Measurements from ENCODE around the gene DMRT3. TPM values are rescaled to one million over a fixed set of nuclear protein-coding genes. Genes with fewer than 3 reads are reported as not detected.

DMRT3 gene
- total and polyA plus RNA-seq, 8 donors, result not detected

- H3K36me3 ChIP-seq, result no peaks in the 10 kb centered on the region
- ATAC-seq (no peak), DNase-seq (no peak)
- no peak for TF ChIP-seq CTCF (IDR thresholded peaks at IDR 0.05)
- no peak overlapping the region for H3K4me3 ChIP-seq
- no peak overlapping the region for H3K27ac ChIP-seq
- H3K27me3 ChIP-seq, result peaks cover 97 to 100% of the 10 kb centered on the region in 2 donors
- H3K4me1 ChIP-seq, result peaks cover 0 to 16% of the 10 kb centered on the region in 2 donors
- intact Hi-C loops (cut with DNase I), result no loop called here
- no peaks in the 10 kb centered on the region for H3K9me3 ChIP-seq
Observed at GRCh38 chr9:977838-978830, 1.7 kb downstream of the DMRT3 start.

- H3K36me3 ChIP-seq, result no peaks in the 10 kb centered on the region
- peaks cover 0 to 12% of the 10 kb centered on the region in 2 donors for H3K4me1 ChIP-seq
- no peak for TF ChIP-seq CTCF (IDR thresholded peaks at IDR 0.05)
- DNase-seq (no peak), ATAC-seq (no peak)
- no peak overlapping the region for H3K27ac ChIP-seq
- peaks cover 96 to 100% of the 10 kb centered on the region in 2 donors for H3K27me3 ChIP-seq
- no peaks in the 10 kb centered on the region for H3K9me3 ChIP-seq
- intact Hi-C loops (cut with DNase I), result no loop called here
- no peak overlapping the region for H3K4me3 ChIP-seq
Observed at GRCh38 chr9:979983-980382, 3.5 kb downstream of the DMRT3 start.

- TF ChIP-seq CTCF (IDR thresholded peaks at IDR 0.05), result no peak
Observed at GRCh38 chr9:980640-981039, 4.2 kb downstream of the DMRT3 start.

GRCh38 chr9:981491-981898, 5.0 kb downstream of the DMRT3 start:
- H3K27me3 ChIP-seq, result peaks cover 90 to 100% of the 10 kb centered on the region in 2 donors
- H3K36me3 ChIP-seq, result no peaks in the 10 kb centered on the region
- ATAC-seq (no peak), DNase-seq (no peak)
- no peak for TF ChIP-seq CTCF (IDR thresholded peaks at IDR 0.05)
- H3K9me3 ChIP-seq, result no peaks in the 10 kb centered on the region
- H3K4me3 ChIP-seq, result no peak overlapping the region
- intact Hi-C loops (cut with DNase I), result no loop called here
- H3K4me1 ChIP-seq, result peaks cover 0 to 6% of the 10 kb centered on the region in 2 donors
- H3K27ac ChIP-seq, result no peak overlapping the region

More at GRCh38 chr9:980640-981039, 4.2 kb downstream of the DMRT3 start:
- H3K4me1 ChIP-seq, result peaks cover 0 to 12% of the 10 kb centered on the region in 2 donors
- H3K9me3 ChIP-seq, result no peaks in the 10 kb centered on the region
- ATAC-seq (no peak), DNase-seq (no peak)
- peaks cover 95 to 100% of the 10 kb centered on the region in 2 donors for H3K27me3 ChIP-seq
- no peak overlapping the region for H3K27ac ChIP-seq
- intact Hi-C loops (cut with DNase I), result no loop called here
- H3K36me3 ChIP-seq, result no peaks in the 10 kb centered on the region
- no peak overlapping the region for H3K4me3 ChIP-seq
